ENCODE data around the gene CD27. TPM values are rescaled to one million over a fixed set of nuclear protein-coding genes. Genes with fewer than 3 reads are reported as not detected.
A peak's percentile ranks its signal among the peaks of the same experiment; 100 is the strongest.
"Not testable (repeated sequence)": the region's sequence is repeated elsewhere in the genome, so short reads cannot be mapped to it uniquely, and the experiment has no call there.

CD27 gene
- total RNA-seq, 1 donor from 2014 or later = 0.58 TPM

GRCh38 chr12:6470375-6471163 is 25.8 kb downstream of the CD27 start, which contains the start of gene VAMP1:
TSS of gene VAMP1 (minus strand) at chr12:6470677. CDS start at chr12:6470531, 146 bp downstream.
- DNase-seq (ENCODE audit: low spot score) (peak; percentile 99), ATAC-seq (peak; percentile 98)
- intact Hi-C loops (cut with DNase I) = no loop called here

GRCh38 chr12:6471989-6472360 is 27.2 kb downstream of the CD27 start:
- DNase-seq (ENCODE audit: low spot score) (no peak), ATAC-seq (no peak)
- intact Hi-C loops (cut with DNase I) = no loop called here

GRCh38 chr12:6472491-6472890 is 27.7 kb downstream of the CD27 start:
- no peak for DNase-seq (ENCODE audit: low spot score)
- intact Hi-C loops (cut with DNase I) = no loop called here
- ATAC-seq = no peak

- intact Hi-C loops (cut with DNase I); DNase-seq (ENCODE audit: low spot score); ATAC-seq: not testable (repeated sequence)
Measured at GRCh38 chr12:6475233-6475975, 30.6 kb downstream of the CD27 start.

- DNase-seq (ENCODE audit: low spot score) = no peak
- ATAC-seq = peak; percentile 69
- intact Hi-C loops (cut with DNase I) = no loop called here
Measured at GRCh38 chr12:6476489-6476888, 31.7 kb downstream of the CD27 start.

- DNase-seq (ENCODE audit: low spot score); intact Hi-C loops (cut with DNase I): not testable (repeated sequence)
- ATAC-seq = peak; percentile 30
Measured at GRCh38 chr12:6477601-6478377, 33.0 kb downstream of the CD27 start.

- intact Hi-C loops (cut with DNase I) = no loop called here
- ATAC-seq = no peak
- DNase-seq (ENCODE audit: low spot score) = no peak
Measured at GRCh38 chr12:6478416-6478815, 33.7 kb downstream of the CD27 start.

GRCh38 chr12:6488240-6488639 is 43.5 kb downstream of the CD27 start:
- ATAC-seq (no peak), DNase-seq (ENCODE audit: low spot score) (no peak)
- intact Hi-C loops (cut with DNase I) = no loop called here

GRCh38 chr12:6489449-6489848 is 44.7 kb downstream of the CD27 start:
- no peak for DNase-seq (ENCODE audit: low spot score)
- ATAC-seq = no peak
- intact Hi-C loops (cut with DNase I) = no loop called here

GRCh38 chr12:6490673-6491072 is 45.9 kb downstream of the CD27 start:
- DNase-seq (ENCODE audit: low spot score); ATAC-seq; intact Hi-C loops (cut with DNase I): not testable (repeated sequence)

GRCh38 chr12:6492838-6493496 is 48.2 kb downstream of the CD27 start, which contains the start of gene MRPL51:
TSS of gene MRPL51 (minus strand) at chr12:6493262. CDS start at chr12:6493136, 126 bp downstream.
- DNase-seq (ENCODE audit: low spot score) = peak; percentile 99
- intact Hi-C loops (cut with DNase I) = loop anchor here (1.0 kb wide), 1 partner anchor 39 kb away; no protein-coding TSS in a partner anchor
- peak; percentile 98 for ATAC-seq

- peak; percentile 95 for DNase-seq (ENCODE audit: low spot score)
- ATAC-seq = peak; percentile 96
- intact Hi-C loops (cut with DNase I) = loop anchor here (1.0 kb wide), 1 partner anchor 39 kb away; no protein-coding TSS in a partner anchor
Measured at GRCh38 chr12:6493497-6494257, 48.9 kb downstream of the CD27 start, which contains the start of gene NCAPD2. TSS of gene NCAPD2 (plus strand) at chr12:6494102. CDS start at chr12:6495099, 997 bp downstream.

GRCh38 chr12:6494258-6494743 is 49.5 kb downstream of the CD27 start:
- intact Hi-C loops (cut with DNase I) = no loop called here
- DNase-seq (ENCODE audit: low spot score) (no peak), ATAC-seq (no peak)

GRCh38 chr12:6494968-6495367 is 50.2 kb downstream of the CD27 start:
- intact Hi-C loops (cut with DNase I) = no loop called here

GRCh38 chr12:6497291-6497690 is 52.5 kb downstream of the CD27 start:
- intact Hi-C loops (cut with DNase I); DNase-seq (ENCODE audit: low spot score); ATAC-seq: not testable (repeated sequence)

More at GRCh38 chr12:6494968-6495367, 50.2 kb downstream of the CD27 start:
- no peak for DNase-seq (ENCODE audit: low spot score)
- no peak for ATAC-seq

GRCh38 chr12:6500466-6500865 is 55.7 kb downstream of the CD27 start:
- DNase-seq (ENCODE audit: low spot score) (no peak), ATAC-seq (no peak)
- intact Hi-C loops (cut with DNase I) = no loop called here
